ENCODE results near the gene ATP13A5. TPM values are rescaled to one million over a fixed set of nuclear protein-coding genes. Genes with fewer than 3 reads are reported as not detected.
A peak's percentile ranks its signal among the peaks of the same experiment; 100 is the strongest.

The ATP13A5 gene
- total RNA-seq, 1 experiment from 2014 or later, result not detected

GRCh38 chr3:193240436-193240849, 138.1 kb downstream of the ATP13A5 start:
- Histone ChIP-seq H3K27me3 (replicated peaks; ENCODE audit: insufficient read depth, low read depth, low read length, poor library complexity) (no peaks in the 10 kb centered on the region), H3K4me3 (ENCODE audit: low read depth, low read length, poor library complexity, severe bottlenecking) (peak overlapping the region; percentile 45), H3K4me1 (ENCODE audit: insufficient read depth, low read length, poor library complexity, severe bottlenecking) (peaks cover 6% of the 10 kb centered on the region), H3K36me3 (ENCODE audit: insufficient read depth, low read length, poor library complexity, severe bottlenecking) (no peaks in the 10 kb centered on the region), H3K27ac (ENCODE audit: low read depth, low read length, poor library complexity, severe bottlenecking) (no peak overlapping the region), H3K9me3 (ENCODE audit: low read depth, low read length, poor library complexity, severe bottlenecking) (no peaks in the 10 kb centered on the region)
- DNase-seq (ENCODE audit: low spot score), result no peak
- POLR2A ChIA-PET (ENCODE audit: low non-redundant PET), result no interaction called here
- intact Hi-C loops (cut with micrococcal nuclease; ENCODE audit: unreplicated experiment), result no loop called here
- CTCF ChIA-PET, result no interaction called here
- BruUV-seq (replicated peaks), result no TSS peak
- TF ChIP-seq CTCF (conservative IDR thresholded peaks at IDR 0.05; ENCODE audit: low read depth, low read length) (no peak), EZH2 (IDR thresholded peaks at IDR 0.05; ENCODE audit: borderline replicate concordance, low read depth, low read length, poor library complexity, severe bottlenecking) (no peak)

GRCh38 chr3:193237030-193237429, 141.5 kb downstream of the ATP13A5 start:
- TF ChIP-seq EZH2 (IDR thresholded peaks at IDR 0.05; ENCODE audit: borderline replicate concordance, low read depth, low read length, poor library complexity, severe bottlenecking) (no peak), CTCF (conservative IDR thresholded peaks at IDR 0.05; ENCODE audit: low read depth, low read length) (no peak)
- CTCF ChIA-PET, result no interaction called here
- Histone ChIP-seq H3K27me3 (replicated peaks; ENCODE audit: insufficient read depth, low read depth, low read length, poor library complexity) (no peaks in the 10 kb centered on the region), H3K9me3 (ENCODE audit: low read depth, low read length, poor library complexity, severe bottlenecking) (no peaks in the 10 kb centered on the region), H3K36me3 (ENCODE audit: insufficient read depth, low read length, poor library complexity, severe bottlenecking) (no peaks in the 10 kb centered on the region), H3K4me3 (ENCODE audit: low read depth, low read length, poor library complexity, severe bottlenecking) (no peak overlapping the region), H3K27ac (ENCODE audit: low read depth, low read length, poor library complexity, severe bottlenecking) (no peak overlapping the region), H3K4me1 (ENCODE audit: insufficient read depth, low read length, poor library complexity, severe bottlenecking) (peaks cover 6% of the 10 kb centered on the region)
- BruUV-seq (replicated peaks), result no TSS peak
- intact Hi-C loops (cut with micrococcal nuclease; ENCODE audit: unreplicated experiment), result no loop called here
- DNase-seq (ENCODE audit: low spot score), result no peak
- POLR2A ChIA-PET (ENCODE audit: low non-redundant PET), result no interaction called here

GRCh38 chr3:193236599-193236998, 142.0 kb downstream of the ATP13A5 start:
- Histone ChIP-seq H3K27ac (ENCODE audit: low read depth, low read length, poor library complexity, severe bottlenecking) (no peak overlapping the region), H3K4me1 (ENCODE audit: insufficient read depth, low read length, poor library complexity, severe bottlenecking) (peaks cover 4% of the 10 kb centered on the region), H3K9me3 (ENCODE audit: low read depth, low read length, poor library complexity, severe bottlenecking) (no peaks in the 10 kb centered on the region), H3K27me3 (replicated peaks; ENCODE audit: insufficient read depth, low read depth, low read length, poor library complexity) (no peaks in the 10 kb centered on the region), H3K36me3 (ENCODE audit: insufficient read depth, low read length, poor library complexity, severe bottlenecking) (no peaks in the 10 kb centered on the region), H3K4me3 (ENCODE audit: low read depth, low read length, poor library complexity, severe bottlenecking) (no peak overlapping the region)
- BruUV-seq (replicated peaks), result no TSS peak
- intact Hi-C loops (cut with micrococcal nuclease; ENCODE audit: unreplicated experiment), result no loop called here
- no peak for TF ChIP-seq EZH2 (IDR thresholded peaks at IDR 0.05; ENCODE audit: borderline replicate concordance, low read depth, low read length, poor library complexity, severe bottlenecking)
- TF ChIP-seq CTCF (conservative IDR thresholded peaks at IDR 0.05; ENCODE audit: low read depth, low read length), result no peak
- POLR2A ChIA-PET (ENCODE audit: low non-redundant PET), result no interaction called here
- DNase-seq (ENCODE audit: low spot score), result no peak
- CTCF ChIA-PET, result no interaction called here
